IPS-NIHi7 (cell line): ENCODE data around the gene KLHL4.
"Not testable (repeated sequence)": the region's sequence is repeated elsewhere in the genome, so short reads cannot be mapped to it uniquely, and the experiment has no call there.

Source experiments
- DNase-seq: peaks from one replicate; pipeline ENCODE4 v3.0.0; 2012; ENCODE audit warnings: mixed read lengths; ENCODE audit errors: extremely low spot score

The KLHL4 gene

DNA sequence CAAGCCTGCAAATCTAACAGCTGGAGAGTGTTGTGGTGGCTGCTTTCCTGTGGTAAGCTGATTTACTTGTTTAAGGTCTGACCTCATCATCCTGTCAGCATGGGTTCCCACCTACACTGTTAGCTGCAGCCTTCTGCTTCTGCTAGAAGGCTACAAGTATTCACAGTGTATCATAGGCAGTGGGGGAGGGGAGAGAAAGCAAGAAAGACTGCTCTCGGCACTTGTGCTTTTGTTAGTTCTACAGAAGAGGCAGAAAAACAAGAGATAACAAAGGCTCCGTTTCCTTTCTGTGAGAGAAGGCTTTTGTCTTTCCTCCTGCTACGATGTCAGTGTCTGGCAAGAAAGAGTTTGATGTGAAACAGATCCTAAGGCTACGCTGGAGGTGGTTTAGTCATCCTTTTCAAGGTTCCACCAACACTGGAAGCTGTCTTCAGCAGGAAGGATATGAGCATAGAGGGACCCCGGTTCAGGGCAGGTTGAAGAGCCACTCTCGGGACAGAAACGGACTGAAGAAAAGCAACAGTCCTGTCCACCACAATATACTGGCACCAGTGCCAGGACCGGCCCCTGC lies at the start of gene KLHL4:
Gene KLHL4, plus strand, starts transcription at position 232 of the 571 bp plus-strand sequence. Its CDS starts 92 bp downstream, at position 324.
- peak; percentile 73 for DNase-seq

DNA sequence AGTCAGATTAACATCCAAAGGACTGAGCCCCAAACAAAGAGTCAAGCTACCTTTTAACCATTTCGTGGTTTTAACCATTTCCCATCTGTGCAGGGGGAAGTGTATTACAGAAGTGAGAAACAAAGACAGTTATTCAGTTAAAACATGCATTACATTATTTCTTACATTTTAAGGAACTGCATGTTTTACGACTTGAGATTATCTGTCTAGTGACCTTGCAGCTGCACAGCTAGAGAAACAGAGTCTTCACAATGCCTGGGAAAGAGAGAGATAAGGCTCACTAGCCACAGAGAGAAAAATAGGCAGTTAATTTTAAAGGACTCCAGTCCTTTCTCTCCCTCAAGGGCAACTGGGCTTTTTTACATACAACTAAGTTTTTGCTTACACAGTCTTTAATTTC lies 48.7 kb upstream of the KLHL4 start:
- DNase-seq = no peak

- DNase-seq = no peak
Observed at GRCh38 chrX:87475793-87476192, 41.8 kb upstream of the KLHL4 start.

DNA sequence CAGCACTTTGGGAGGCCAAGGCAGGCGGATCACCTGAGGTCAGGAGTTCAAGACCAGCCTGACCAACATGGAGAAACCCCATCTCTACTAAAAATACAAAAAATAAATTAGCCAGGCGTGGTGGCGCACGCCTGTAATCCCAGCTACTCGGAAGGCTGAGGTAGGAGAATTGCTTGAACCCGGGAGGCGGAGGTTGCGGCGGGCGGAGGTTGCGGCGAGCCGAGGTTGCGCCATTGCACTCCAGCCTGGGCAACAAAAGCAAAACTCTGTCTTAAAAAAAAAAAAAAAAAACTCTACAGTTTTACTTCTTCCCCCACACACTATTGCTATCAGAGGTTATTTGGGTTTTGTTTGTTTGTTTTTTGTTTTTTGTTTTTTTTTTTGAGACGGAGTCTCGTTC lies 38.9 kb upstream of the KLHL4 start:
- DNase-seq = not testable (repeated sequence)

DNA sequence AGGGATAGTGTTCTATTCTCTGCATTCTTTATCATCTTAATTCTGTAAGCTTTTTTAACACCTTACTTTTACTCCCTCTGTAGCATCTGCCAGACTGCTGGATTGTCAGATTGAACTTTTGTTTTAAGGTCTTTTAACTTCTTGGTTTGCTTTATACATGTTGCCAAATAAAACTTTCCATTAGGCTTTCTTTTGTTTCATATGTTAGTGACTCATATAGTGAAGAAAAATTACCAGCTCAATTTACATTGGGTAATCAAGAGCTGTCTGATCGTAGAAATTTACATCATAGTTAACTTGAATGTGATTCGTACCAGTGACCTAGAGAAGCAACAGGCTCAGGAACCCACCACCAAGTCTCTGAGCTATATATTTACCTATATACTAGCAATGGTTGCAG lies 28.5 kb upstream of the KLHL4 start:
- DNase-seq = no peak

DNA sequence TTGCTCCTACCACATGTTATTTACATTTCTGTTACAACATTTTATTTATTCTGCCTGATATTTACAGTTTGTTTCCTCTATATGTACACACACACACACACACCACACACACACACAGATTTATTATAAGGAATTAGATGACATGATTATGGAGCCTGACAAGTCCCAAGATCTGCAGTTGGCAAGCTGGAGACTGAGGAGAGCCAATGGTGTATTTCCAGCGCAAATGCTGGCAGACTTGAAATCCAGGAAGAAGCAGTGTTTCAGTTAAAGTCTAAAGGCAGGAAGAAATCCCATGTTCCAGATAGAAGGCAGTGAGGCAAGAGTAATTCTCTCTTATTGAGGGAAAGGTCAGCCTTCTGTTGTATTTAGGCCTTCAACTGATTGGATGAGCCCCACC lies 1.8 kb upstream of the KLHL4 start:
- no peak for DNase-seq

DNA sequence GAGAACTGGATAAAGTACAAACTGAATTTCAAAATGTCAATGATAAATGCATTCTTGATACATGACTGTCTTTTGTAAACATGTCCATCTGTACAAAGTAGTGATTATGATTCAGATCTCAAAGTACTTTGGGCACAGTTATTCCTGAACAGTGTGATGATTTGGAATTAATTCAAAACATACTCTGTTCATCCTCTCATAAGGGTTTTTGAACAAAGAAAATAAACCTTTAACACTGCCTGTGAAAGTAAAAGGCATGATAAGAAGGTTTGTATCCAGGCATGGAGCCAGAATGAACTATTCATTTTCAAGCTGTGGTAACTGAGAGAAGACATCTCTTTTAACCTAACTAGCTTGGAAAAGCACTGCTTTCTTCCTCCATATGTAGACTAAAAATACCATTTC lies 883 bp upstream of the KLHL4 start:
- DNase-seq = no peak

DNA sequence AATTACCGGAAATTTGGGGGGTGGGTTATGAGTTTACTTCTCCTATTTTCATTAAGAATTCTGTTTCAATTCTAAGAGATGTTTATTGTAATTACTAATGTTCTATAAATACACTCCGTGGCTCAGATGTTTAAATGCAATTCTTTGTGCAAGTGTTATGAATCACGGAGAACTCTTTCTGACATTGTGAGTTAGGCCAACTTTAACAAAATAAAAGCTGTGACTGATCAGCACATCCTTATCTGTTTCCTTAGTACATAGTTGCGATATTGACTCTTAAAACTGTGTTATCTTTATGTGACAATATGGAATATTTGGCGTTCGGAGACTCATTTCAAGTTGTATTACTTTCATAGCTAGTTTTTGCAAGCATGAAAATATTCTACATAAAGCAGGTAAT lies 902 bp downstream of the KLHL4 start:
- no peak for DNase-seq

DNA sequence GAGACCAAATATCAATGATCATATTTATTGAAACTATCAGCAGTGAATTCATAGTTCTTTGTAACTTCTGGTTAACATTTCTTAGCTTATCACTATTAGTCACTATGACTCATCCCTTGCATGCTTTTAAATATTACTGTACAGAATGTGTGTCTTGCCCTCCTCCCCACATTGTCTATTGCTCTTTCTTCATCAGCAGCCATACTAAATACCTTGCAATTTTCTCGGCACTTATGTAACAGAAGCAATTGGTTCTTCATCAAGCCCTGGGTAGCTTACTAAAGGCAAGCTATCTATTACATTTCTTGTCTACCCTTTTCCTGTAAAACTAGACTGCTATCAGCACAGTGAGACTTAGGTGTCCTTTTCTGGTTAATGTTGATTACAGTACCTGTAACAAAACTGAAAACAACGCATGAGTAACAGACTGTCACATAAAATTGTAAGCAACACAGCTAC lies 8.2 kb downstream of the KLHL4 start:
- DNase-seq = no peak

DNA sequence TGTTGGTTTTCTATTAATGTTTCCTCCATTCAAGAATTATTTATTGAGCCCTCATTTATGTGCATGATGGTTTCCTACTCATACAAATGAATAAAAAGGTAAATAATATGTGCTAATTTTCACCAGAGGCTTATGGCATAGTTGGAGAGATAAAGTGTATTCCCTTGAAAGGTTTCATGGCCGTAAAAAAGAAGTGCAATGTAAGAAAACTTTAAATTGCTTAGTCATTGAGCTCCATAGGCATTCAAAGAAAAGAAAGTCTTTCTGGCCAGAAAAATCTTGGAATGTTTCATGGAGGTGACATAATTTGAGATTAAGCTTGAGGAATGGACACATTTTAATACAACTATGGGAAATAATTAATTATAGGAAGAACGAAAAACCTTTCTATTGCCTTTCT lies 8.7 kb downstream of the KLHL4 start:
- no peak for DNase-seq

DNA sequence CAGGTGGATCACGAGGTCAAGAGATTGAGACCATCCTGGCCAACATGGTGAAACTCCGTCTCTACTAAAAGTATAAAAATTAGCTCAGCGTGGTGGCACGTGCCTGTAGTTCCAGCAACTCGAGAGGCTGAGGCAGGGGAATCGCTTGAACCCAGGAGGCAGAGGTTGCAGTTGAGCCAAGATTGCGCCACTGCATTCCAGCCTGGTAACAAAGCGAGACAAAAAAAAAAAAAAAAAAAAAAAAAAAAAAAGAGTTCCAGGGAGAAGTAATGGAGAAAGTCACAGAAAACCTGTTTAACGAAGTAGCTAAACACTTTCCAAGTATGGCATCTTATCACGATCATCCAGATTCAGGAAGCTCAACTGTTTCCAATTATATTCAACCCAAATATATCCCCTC lies 10.9 kb downstream of the KLHL4 start:
- DNase-seq = no peak

- no peak for DNase-seq
Observed at GRCh38 chrX:87571964-87572363, 54.4 kb downstream of the KLHL4 start.

GRCh38 chrX:87572901-87573300 lies 55.3 kb downstream of the KLHL4 start:
- no peak for DNase-seq

DNA sequence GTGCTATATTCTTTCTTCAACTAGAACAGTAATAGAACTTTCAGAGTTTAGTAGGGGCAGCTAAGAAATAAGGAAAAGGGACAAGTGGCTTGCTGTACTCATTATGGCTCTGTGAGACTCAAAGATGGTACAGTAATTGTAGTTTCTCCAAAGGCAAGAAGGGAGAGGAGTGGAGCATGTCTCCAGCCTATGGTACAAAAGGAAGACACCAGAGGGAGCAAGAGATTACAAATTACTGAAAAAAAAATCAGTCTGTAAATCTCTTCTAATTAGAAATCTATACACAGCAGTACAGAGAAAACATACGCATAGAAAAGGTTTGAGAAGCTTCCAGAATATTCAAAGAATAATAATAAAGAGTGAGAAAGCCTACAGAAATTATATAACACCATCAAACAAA lies 61.4 kb downstream of the KLHL4 start:
- DNase-seq = no peak

- DNase-seq = no peak
Observed at GRCh38 chrX:87580862-87581261, 63.3 kb downstream of the KLHL4 start.

- no peak for DNase-seq
Observed at GRCh38 chrX:87582453-87582852, 64.9 kb downstream of the KLHL4 start.

- DNase-seq = peak; percentile 41
Observed at GRCh38 chrX:87583679-87584078, 66.1 kb downstream of the KLHL4 start.

DNA sequence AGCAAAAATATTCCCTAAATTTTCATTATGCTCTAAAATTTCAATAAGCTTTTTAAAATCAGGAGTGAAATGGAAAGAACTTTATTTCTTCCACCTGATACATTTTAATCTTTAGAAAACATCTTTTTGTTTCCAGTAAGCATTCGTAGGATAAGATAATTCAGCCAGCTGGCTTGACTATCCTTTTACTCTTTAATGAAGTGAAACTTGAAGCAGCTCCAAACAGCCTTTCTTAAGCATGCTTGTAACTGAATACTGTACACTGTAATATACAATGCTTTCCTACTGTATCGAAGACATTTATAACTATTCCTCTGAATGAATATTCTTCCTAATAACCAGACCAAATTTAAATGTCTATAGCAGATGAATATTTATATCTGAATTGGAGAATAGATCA lies 98.8 kb downstream of the KLHL4 start:
- no peak for DNase-seq

GRCh38 chrX:87621697-87622096 lies 104.1 kb downstream of the KLHL4 start:
- DNase-seq = no peak

- no peak for DNase-seq
Observed at GRCh38 chrX:87626996-87627395, 109.4 kb downstream of the KLHL4 start.

DNA sequence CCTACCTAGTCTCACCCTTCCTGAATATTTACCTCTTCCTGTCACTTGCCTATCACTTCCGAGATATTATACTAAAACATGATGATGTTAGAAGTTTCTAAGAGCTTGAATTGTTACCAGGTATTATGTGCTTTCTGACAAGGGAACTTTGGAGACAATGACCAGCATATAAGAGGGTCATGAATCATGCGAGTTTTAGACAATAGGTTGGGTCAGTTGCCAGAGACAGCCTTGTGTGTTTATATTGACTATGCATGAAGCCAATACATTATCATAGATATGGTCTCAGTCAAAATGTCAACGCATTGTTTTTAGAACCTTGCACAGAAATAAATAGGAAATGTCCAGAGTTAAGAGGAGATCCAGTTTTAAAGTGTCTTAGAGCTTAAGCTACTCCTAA lies 116.8 kb downstream of the KLHL4 start:
- DNase-seq = no peak

DNA sequence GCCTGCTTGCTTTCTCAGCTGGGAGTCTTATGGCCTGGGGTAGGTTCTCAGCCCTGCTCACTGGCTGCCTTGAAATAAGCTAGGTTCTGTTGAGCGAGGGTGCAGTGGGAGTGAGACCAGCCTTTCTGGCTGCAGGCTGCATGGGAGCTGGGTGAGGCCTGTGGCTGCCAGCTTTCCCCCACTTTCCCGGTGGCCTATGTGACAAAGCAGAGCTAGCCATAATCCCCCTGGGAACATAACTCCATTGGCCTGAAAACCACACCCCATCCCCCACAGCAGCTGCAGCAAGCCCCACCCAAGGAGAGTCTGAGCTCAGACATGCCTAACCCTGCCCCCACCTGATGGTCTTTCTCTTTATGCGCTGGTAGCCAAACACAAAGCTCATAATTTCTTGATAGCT lies 118.9 kb downstream of the KLHL4 start:
- no peak for DNase-seq

- DNase-seq = not testable (repeated sequence)
Observed at GRCh38 chrX:87641439-87641838, 123.8 kb downstream of the KLHL4 start.

GRCh38 chrX:87661761-87662160 lies 144.2 kb downstream of the KLHL4 start:
- no peak for DNase-seq
